ENCODE data around the gene RNLS. TPM values are rescaled to one million over a fixed set of nuclear protein-coding genes. Genes with fewer than 3 reads are reported as not detected.

The RNLS gene
- total and polyA plus RNA-seq, 2 of the 4 experiments (the other 2 are of a cell fraction), result 4.5 to 7.0 TPM

DNA sequence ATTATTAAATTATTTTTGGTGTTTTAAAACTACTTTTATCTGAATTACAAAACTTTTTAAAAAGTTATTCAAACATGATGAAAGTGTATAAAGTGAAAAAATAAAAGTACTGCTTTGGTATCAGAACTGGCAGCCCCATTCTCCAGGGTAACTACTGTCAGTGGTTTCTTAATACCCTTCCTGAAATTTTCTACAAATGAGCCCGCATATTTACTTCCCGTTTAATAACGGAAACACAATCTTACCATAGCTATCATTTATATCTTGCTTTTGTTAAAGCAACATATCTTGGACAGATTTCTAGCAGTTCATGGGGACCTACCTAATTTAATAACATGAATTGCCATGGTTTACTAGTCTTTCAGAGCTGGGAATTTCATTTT, 249.9 kb downstream of the RNLS start:
- no peak overlapping the region for H4K5ac ChIP-seq (ENCODE audit: low read depth, low read length)
- H2BK120ac ChIP-seq (ENCODE audit: low read depth, low read length), result no peak overlapping the region
- H3K4ac ChIP-seq (ENCODE audit: low read depth, low read length), result no peak overlapping the region
- BruUV-seq (replicated peaks), result no TSS peak
- TF ChIP-seq POLR2A (IDR thresholded peaks at IDR 0.05; ENCODE audit: low read depth, low read length), result no peak
- TF ChIP-seq, protein P1, sequence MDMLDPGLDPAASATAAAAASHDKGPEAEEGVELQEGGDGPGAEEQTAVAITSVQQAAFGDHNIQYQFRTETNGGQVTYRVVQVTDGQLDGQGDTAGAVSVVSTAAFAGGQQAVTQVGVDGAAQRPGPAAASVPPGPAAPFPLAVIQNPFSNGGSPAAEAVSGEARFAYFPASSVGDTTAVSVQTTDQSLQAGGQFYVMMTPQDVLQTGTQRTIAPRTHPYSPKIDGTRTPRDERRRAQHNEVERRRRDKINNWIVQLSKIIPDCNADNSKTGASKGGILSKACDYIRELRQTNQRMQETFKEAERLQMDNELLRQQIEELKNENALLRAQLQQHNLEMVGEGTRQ (IDR thresholded peaks at IDR 0.05; ENCODE audit: low read depth, low read length), result no peak
- no peak for TF ChIP-seq CHD1 (IDR thresholded peaks at IDR 0.05; ENCODE audit: low read depth, low read length)
- no peak for TF ChIP-seq BHLHE40 (IDR thresholded peaks at IDR 0.05; ENCODE audit: low read depth, low read length)
- no peak for TF ChIP-seq CEBPB (IDR thresholded peaks at IDR 0.05; ENCODE audit: low read depth, low read length)
- no peak for TF ChIP-seq SMC3 (IDR thresholded peaks at IDR 0.05; ENCODE audit: low read depth, low read length)
- TF ChIP-seq, protein P2, sequence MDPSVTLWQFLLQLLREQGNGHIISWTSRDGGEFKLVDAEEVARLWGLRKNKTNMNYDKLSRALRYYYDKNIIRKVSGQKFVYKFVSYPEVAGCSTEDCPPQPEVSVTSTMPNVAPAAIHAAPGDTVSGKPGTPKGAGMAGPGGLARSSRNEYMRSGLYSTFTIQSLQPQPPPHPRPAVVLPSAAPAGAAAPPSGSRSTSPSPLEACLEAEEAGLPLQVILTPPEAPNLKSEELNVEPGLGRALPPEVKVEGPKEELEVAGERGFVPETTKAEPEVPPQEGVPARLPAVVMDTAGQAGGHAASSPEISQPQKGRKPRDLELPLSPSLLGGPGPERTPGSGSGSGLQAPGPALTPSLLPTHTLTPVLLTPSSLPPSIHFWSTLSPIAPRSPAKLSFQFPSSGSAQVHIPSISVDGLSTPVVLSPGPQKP (IDR thresholded peaks at IDR 0.05; ENCODE audit: borderline replicate concordance, low read depth, low read length), result no peak
- H2AK5ac ChIP-seq (ENCODE audit: low read depth, low read length), result no peak overlapping the region
- CTCF ChIA-PET, result no interaction called here
- H3K27ac ChIP-seq (ENCODE audit: insufficient read depth, low read length), result no peak overlapping the region
- WGBS, 2 experiments (ENCODE audit: extremely low coverage in 2 of 2, insufficient read length in 1 of 2), result no CpG with 5 or more reads among the region's 3 CpGs
- no peaks in the 10 kb centered on the region; the same call in 1 of the 2 replicates for H3K9me1 ChIP-seq (ENCODE audit: insufficient read depth, low read length)
- no peaks in the 10 kb centered on the region for H3K36me3 ChIP-seq (ENCODE audit: control insufficient read depth, insufficient read depth, low read length)
- no peak for ATAC-seq (ENCODE audit: low read depth)
- H3K79me1 ChIP-seq (ENCODE audit: low read depth in 1 of 2, low read length in 2 of 2), result no peaks in the 10 kb centered on the region
- in situ Hi-C loops (cut with MboI; ENCODE audit: low sequenced_read_pairs) (no loop called here), dilution Hi-C loops (cut with HindIII; ENCODE audit: low sequenced_read_pairs, unreplicated experiment) (no loop called here), intact Hi-C loops (cut with micrococcal nuclease) (no loop called here)
- H3K18ac ChIP-seq (ENCODE audit: low read depth, low read length), result no peak overlapping the region
- no peak overlapping the region for H2BK20ac ChIP-seq (ENCODE audit: low read depth, low read length)
- no peak overlapping the region for H4K91ac ChIP-seq (ENCODE audit: insufficient read depth, low read depth, low read length)
- H3K27me3 ChIP-seq (ENCODE audit: control insufficient read depth, insufficient read depth, low read length), result no peaks in the 10 kb centered on the region
- H4K20me1 ChIP-seq (ENCODE audit: insufficient read depth, low read length), result no peaks in the 10 kb centered on the region
- no peak overlapping the region for H3K9ac ChIP-seq (ENCODE audit: low read depth, low read length)
- no peaks in the 10 kb centered on the region for H3K4me1 ChIP-seq (ENCODE audit: control insufficient read depth, insufficient read depth, low read length)
- no peak overlapping the region for H2BK15ac ChIP-seq (ENCODE audit: low read depth, low read length)
- DNase-seq, result no peak
- no peaks in the 10 kb centered on the region for H3K9me3 ChIP-seq (ENCODE audit: control insufficient read depth, insufficient read depth, low read length)
- POLR2A ChIA-PET (ENCODE audit: unreplicated experiment), result no interaction called here
- H3K4me3 ChIP-seq (ENCODE audit: insufficient read depth, low read depth, low read length), result no peak overlapping the region
- H4K8ac ChIP-seq (ENCODE audit: low read depth in 2 of 2, low read length in 2 of 2), result no peak overlapping the region
- no peak overlapping the region for H3K23ac ChIP-seq (ENCODE audit: low read depth, low read length)
- H3K14ac ChIP-seq (replicated peaks; ENCODE audit: low read depth, low read length), result no peak overlapping the region
- no peak overlapping the region for H3K56ac ChIP-seq (ENCODE audit: extremely low read depth, insufficient read depth, low read length)
- no peak overlapping the region for H2BK5ac ChIP-seq (ENCODE audit: low read depth, low read length, poor library complexity, severe bottlenecking)
- no peak overlapping the region for H2AFZ ChIP-seq (replicated peaks; ENCODE audit: low read length, poor library complexity)
- no peak overlapping the region for H2AK9ac ChIP-seq (replicated peaks; ENCODE audit: low read depth, low read length, poor library complexity)
- H3K4me2 ChIP-seq (ENCODE audit: low read depth, low read length), result no peak overlapping the region

Measured in IMR-90 (cell line).